Activated CD4-positive, alpha-beta memory T cell treated with anti-CD3 and anti-CD28 coated beads for 36 hours (primary cell): Measurements from ENCODE around the gene CFAP300. TPM values are rescaled to one million over a fixed set of nuclear protein-coding genes. Genes with fewer than 3 reads are reported as not detected.

Experiments
- CTCF ChIA-PET: fragments of 350-600 bp; sonication (Branson Sonifier 250); formaldehyde crosslinking; loops from one replicate; lab custom pipeline; 2021; ENCODE audit warnings: antibody characterized with exemption, inconsistent platforms; lab: Charles Lee
- POLR2A ChIA-PET: fragments of 350-600 bp; sonication (Branson Sonifier 250); formaldehyde crosslinking; loops from one replicate; lab custom pipeline; 2021; ENCODE audit warnings: antibody characterized with exemption; lab: Charles Lee
- DNase-seq: peaks from one replicate; pipeline ENCODE4 v3.0.0-alpha.2; 2020
- H3K27ac Mint-ChIP-seq: one replicate; pipeline ENCODE4 v1.8.0; 2021; ENCODE audit warnings: mixed read lengths
- H3K27me3 Mint-ChIP-seq: one replicate; pipeline ENCODE4 v1.8.0; 2021; ENCODE audit warnings: mixed read lengths
- H3K36me3 Mint-ChIP-seq: one replicate; pipeline ENCODE4 v1.8.0; 2021; ENCODE audit warnings: mixed read lengths
- H3K4me1 Mint-ChIP-seq: one replicate; pipeline ENCODE4 v1.8.0; 2021; ENCODE audit warnings: low read depth, mixed read lengths
- H3K4me3 Mint-ChIP-seq: one replicate; pipeline ENCODE4 v1.8.0; 2021; ENCODE audit warnings: mild to moderate bottlenecking, mixed read lengths
- H3K9me3 Mint-ChIP-seq: one replicate; pipeline ENCODE4 v1.8.0; 2021; ENCODE audit warnings: mixed read lengths
- intact Hi-C: fragments of 100-400 bp; cut with micrococcal nuclease; formaldehyde crosslinking; loops from one replicate; pipeline ENCODE4 v1.15.1; 2023
- total RNA-seq, 2 experiments: library from RNA; stranded (reverse); gene quantifications; one replicate each; pipeline ENCODE4 v1.2.3, GENCODE V29; 2021

The CFAP300 gene
- total RNA-seq, 2 experiments from 2014 or later: not detected

DNA sequence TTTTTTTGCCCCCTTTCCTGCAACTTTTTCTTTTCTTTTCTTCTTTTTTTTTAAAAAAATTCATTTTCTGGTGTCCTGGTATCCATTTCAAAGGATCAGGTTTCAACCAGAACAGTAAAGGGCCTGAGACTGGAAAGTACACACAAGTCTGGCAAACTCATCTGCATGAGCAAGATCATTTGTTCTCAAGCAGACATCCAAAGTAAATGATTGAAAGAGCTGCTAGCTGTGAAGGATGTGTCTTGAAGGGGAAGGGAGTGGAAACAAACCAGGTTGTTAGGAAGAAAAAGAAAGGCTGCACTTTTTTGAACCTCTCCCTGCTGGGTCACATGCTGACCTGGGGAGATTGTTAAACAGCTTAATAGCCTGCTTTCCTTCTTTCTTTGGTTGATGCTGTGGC is 68.3 kb downstream of the CFAP300 start:
- peaks cover 7% of the 10 kb centered on the region for H3K4me1 Mint-ChIP-seq
- CTCF ChIA-PET: no interaction called here
- POLR2A ChIA-PET: no interaction called here
- intact Hi-C loops: no loop called here
- H3K27ac Mint-ChIP-seq: no peak overlapping the region
- peaks cover 23% of the 10 kb centered on the region for H3K27me3 Mint-ChIP-seq
- no peak overlapping the region for H3K4me3 Mint-ChIP-seq
- no peaks in the 10 kb centered on the region for H3K9me3 Mint-ChIP-seq
- H3K36me3 Mint-ChIP-seq: no peaks in the 10 kb centered on the region
- DNase-seq: no peak

DNA sequence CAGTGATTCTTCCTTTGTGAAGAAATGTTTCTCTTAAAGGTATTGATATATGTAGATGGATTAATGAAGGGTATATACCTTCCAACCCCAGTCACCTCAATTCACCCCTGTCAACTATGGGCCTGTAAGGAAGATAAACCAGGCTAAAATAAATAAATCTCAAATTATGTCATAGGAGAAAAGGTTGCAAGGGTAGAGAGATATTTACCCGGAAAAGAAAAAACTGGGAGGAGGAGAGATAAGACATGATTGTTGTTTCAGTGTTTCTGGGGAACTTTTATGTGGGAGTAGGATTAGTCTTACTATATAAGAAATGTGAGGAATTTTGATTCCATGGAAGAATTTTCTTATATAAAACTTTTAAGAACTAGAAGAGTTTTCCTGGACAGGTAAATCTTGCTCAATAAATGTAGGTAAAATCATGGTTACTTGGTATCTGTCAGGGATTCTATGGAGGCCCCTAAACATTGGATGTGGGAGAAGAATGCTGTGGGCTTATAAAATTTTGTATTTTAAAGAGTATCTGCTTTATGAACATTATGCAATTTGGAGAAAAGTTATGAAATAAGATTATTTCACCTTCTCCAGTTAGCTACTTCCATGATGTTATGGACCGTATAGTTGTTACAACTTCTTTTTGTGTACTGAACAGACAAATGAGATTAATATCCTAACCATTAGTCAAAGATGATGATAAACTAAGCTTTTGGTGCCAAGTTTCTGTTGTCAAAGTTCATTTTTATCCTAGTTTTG is 69.4 kb downstream of the CFAP300 start:
- Mint-ChIP-seq H3K9me3 (no peaks in the 10 kb centered on the region), H3K27ac (no peak overlapping the region), H3K4me1 (peaks cover 5% of the 10 kb centered on the region), H3K36me3 (no peaks in the 10 kb centered on the region), H3K27me3 (peaks cover 23% of the 10 kb centered on the region), H3K4me3 (no peak overlapping the region)
- intact Hi-C loops: no loop called here
- ChIA-PET CTCF (no interaction called here), POLR2A (no interaction called here)
- DNase-seq: no peak

DNA sequence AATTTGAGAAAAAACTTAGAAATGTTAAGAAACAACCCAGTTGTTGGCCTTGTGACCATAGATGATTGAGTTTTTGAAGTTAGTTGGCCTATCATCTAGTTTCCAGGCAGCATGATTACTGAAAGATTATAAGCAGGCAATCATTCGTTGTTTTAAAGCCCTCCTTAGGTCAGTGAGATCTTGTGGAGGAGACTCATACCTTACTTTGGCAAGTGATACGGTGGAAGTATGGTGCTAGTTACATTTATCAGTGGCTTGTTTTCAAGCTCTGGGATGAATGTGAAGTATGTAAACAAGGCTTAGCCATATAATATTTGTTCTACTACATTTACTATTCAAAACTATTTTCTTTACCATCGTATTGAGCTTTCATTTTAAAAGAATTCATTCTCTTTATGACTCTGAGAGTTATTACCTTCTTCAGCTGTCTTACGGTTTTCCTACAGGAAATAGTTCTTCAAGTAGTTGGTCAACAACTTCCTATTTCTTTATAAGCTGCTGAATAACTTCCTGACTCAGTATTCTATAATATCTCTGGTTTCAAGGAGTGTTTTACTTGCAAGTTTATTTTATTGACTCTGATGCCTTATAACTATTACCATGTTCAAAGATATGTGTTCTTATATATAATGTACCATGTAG is 70.4 kb downstream of the CFAP300 start:
- H3K27ac Mint-ChIP-seq: no peak overlapping the region
- H3K4me3 Mint-ChIP-seq: no peak overlapping the region
- peaks cover 14% of the 10 kb centered on the region for H3K27me3 Mint-ChIP-seq
- POLR2A ChIA-PET: no interaction called here
- intact Hi-C loops: no loop called here
- CTCF ChIA-PET: no interaction called here
- no peak for DNase-seq
- H3K9me3 Mint-ChIP-seq: no peaks in the 10 kb centered on the region
- H3K4me1 Mint-ChIP-seq: no peaks in the 10 kb centered on the region
- no peaks in the 10 kb centered on the region for H3K36me3 Mint-ChIP-seq

DNA sequence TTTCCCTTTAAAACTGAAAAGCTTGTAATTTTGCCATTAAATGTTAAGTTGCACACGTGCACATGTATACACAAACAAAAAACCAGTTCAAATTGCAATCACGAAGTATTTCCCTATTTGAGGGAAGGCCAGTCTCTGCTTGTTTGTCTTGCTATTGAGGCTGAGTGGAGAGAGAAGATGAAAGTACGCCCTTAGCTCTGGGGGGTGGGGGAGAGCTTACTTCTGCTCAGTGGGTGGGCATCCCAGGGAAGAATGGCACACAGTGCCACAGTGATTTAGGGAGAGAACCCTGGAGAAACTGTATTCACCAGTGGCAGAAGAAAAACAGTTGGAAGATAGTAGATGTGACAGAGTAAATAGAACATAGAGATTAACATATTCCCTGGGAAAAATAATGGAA is 71.7 kb downstream of the CFAP300 start:
- Mint-ChIP-seq H3K36me3 (no peaks in the 10 kb centered on the region), H3K27ac (no peak overlapping the region), H3K4me1 (no peaks in the 10 kb centered on the region), H3K9me3 (no peaks in the 10 kb centered on the region), H3K4me3 (no peak overlapping the region), H3K27me3 (peaks cover 14% of the 10 kb centered on the region)
- DNase-seq: no peak
- POLR2A ChIA-PET: no interaction called here
- intact Hi-C loops: no loop called here
- CTCF ChIA-PET: no interaction called here

DNA sequence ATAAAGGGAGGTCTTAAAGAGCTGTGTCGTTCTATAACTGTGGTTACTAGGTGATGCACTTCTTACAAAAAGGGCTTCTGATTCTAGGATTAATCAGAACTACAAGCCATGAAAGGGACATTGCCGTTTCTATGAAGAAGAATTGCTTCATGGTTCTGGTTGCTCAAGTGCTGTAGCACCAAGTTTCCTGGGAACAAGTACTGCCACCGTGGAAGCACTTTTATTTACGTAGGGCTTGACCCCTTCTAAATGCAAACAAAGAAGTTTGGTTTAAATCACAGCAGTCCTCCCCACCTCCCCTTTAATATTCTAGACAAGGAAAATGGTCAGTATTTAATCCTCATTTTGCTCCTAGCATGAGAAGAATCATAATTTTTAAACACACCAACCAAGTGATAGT is 72.8 kb downstream of the CFAP300 start:
- ChIA-PET CTCF (no interaction called here), POLR2A (no interaction called here)
- Mint-ChIP-seq H3K4me1 (no peaks in the 10 kb centered on the region), H3K36me3 (no peaks in the 10 kb centered on the region), H3K9me3 (no peaks in the 10 kb centered on the region), H3K27ac (no peak overlapping the region), H3K27me3 (peaks cover 18% of the 10 kb centered on the region), H3K4me3 (no peak overlapping the region)
- intact Hi-C loops: no loop called here
- no peak for DNase-seq

DNA sequence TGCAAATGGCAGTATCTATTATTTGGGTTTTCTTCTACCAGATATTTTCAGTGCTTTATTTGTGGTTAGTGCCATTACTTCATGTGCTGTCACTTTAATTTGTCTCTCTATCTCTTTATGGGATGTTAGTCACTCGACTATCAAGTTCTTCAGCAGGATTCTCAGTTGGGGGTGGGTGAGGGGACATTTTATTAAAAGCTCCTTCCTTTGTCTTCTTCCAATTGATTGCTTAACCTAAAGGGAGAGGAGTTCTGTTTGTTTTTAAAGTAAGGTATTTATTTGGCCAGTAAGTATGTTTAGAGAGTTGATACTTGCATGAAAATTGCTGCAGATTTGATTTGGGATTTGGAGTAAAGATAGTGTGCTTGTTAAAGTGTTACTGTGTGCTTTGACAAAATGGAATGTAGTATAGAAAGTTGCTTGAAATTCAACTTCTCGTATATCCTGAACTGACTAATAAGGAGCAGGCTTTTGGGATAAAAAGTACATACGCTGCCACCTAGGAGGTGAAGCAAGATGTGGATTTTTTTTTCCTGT is 73.3 kb downstream of the CFAP300 start:
- Mint-ChIP-seq H3K36me3 (no peaks in the 10 kb centered on the region), H3K4me3 (no peak overlapping the region), H3K27me3 (peaks cover 15% of the 10 kb centered on the region), H3K27ac (no peak overlapping the region), H3K9me3 (no peaks in the 10 kb centered on the region), H3K4me1 (no peaks in the 10 kb centered on the region)
- POLR2A ChIA-PET: no interaction called here
- CTCF ChIA-PET: no interaction called here
- intact Hi-C loops: no loop called here
- no peak for DNase-seq

DNA sequence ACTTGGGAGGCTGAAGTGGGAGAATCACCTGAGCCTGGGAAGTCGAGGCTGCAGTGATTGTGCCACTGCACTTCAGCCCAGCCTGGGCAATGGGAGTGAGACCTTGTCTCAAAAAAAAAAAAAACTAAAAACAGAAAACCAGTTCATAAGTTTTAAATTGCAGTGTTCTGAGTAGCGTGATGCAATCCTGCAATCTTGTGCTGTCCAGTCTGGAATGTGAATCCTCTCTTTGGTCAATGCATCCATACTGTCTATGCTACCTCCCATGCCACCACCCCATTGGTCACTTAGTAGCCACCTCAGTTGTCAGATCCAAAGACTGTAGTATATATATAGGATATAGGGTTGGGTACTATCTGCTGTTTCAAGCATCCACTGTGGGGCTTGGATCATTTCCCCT is 74.1 kb downstream of the CFAP300 start:
- intact Hi-C loops: no loop called here
- CTCF ChIA-PET: no interaction called here
- no peak for DNase-seq
- H3K27ac Mint-ChIP-seq: no peak overlapping the region
- H3K9me3 Mint-ChIP-seq: no peaks in the 10 kb centered on the region
- H3K4me3 Mint-ChIP-seq: no peak overlapping the region
- peaks cover 15% of the 10 kb centered on the region for H3K27me3 Mint-ChIP-seq
- H3K4me1 Mint-ChIP-seq: no peaks in the 10 kb centered on the region
- POLR2A ChIA-PET: no interaction called here
- H3K36me3 Mint-ChIP-seq: no peaks in the 10 kb centered on the region

Other genes starting within 250 kb of the CFAP300 start
- gene CEP126, start 132.4 kb upstream of the CFAP300 start, total RNA-seq: 1 to 10 TPM; 1.1 to 1.8 TPM
- not detected for gene ANGPTL5, start 130.9 kb upstream of the CFAP300 start, total RNA-seq
- under 1 TPM; 0.24 to 0.71 TPM for gene YAP1, start 63.0 kb downstream of the CFAP300 start, total RNA-seq